GM18505 (cell line): ENCODE measurements around the gene PDLIM1.

Experiments used
- ATAC-seq: cut with Tn5 transposase; IDR thresholded peaks from one replicate; pipeline ENCODE4 v1.9.1; 2021; ENCODE audit not compliant: unreplicated experiment
- POLR2A ChIP-seq: IDR thresholded peaks from 4 replicates; pipeline ENCODE4 v1.6.1; 2011; ENCODE audit warnings: borderline replicate concordance; ENCODE audit not compliant: insufficient read depth, insufficient read length; ENCODE audit errors: extremely low read depth

The PDLIM1 gene

DNA sequence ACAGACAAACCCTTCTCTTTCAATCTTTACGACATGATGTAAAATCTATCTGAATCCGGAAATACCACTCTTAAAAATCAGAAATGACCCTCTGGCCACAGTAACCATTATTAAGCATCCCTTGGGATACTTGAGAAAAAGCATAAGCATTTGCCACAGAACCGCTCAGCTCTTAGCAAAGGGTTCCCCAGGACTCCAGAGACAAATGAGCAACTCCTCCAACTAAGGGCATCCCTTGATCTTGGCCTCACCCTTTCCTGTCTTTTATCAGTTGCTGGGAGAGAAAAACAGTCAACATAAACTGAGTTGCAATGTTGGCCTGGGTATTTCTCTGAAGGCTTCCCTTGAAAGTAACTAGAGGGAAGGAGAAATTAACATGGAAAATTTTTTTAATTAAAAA is 3.5 kb downstream of the PDLIM1 start:
- no peak for TF ChIP-seq POLR2A
- ATAC-seq, result no peak

DNA sequence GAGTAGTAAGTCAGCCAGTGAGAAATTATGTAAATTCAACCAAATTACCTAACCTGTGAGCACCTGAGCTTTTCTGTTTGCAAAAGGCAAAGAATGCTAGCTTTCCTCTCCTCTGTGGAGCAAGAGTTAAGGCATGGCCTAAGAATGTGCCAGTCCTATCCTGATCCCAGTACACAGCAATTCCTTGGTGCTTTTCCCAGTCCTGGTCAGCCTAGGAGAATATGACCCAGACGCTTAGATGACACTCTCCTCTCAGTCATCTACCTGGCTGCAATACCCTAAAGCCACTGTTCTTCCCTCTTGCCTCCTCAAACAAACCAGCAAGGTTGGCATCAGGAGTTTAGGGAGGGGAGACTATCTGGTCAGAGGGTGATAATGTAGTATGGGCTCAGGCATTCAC is 4.1 kb downstream of the PDLIM1 start:
- TF ChIP-seq POLR2A, result no peak
- ATAC-seq, result no peak

DNA sequence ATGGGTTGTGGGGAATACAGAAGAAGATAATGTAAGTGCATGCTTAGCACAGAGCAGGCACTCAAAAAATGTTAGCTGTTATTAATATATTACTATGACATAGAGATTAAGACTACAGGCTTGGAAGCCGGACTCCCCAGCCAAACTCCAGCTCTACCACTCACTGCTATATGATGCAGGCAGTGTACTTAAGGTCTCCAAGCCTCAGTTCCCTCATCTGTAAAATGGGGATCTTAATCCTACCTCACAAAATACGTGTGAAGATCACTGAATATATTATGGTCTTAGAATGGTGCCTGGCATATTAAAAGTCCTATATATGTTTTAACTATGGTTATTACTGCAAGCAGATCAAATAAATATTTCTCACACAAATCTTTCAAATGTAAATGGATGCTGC is 5.2 kb downstream of the PDLIM1 start:
- TF ChIP-seq POLR2A, result no peak
- no peak for ATAC-seq

DNA sequence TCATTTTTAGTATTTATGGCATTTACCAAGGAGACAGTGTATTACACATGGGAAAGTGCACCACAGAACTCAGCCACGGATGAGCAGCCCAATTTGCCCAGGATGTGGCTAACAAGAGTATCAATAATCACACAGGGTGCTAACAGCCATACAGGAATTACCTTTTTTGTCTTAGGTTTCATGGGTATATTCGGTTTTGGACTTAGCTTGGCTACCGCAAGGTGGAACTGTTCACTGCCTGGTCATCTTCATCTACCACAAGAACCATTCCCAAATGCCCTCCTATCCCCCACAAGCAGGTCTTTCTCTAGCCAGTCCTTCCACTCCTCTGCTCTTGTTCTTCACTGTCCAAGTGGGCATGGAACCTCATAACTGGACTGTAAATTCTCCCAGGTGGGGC is 6.0 kb downstream of the PDLIM1 start:
- no peak for ATAC-seq
- no peak for TF ChIP-seq POLR2A

DNA sequence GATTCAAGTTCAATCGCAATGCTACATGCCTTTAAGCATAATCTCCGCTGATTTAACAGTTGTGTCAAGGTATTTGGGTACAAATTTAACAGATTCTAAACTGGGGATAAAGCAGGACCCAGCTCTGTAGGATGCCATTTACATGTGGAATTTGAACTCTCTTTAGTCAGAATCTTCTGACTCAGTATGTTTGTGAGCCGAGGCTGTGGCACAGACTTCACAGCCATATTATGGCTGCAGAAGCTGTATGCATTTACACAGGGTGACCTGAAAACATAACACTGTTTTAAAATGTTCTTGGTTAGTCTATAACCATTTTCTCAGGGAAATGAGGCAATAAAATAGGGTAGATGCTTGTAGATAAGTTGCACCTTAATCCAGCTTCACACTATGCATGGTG is 8.7 kb downstream of the PDLIM1 start:
- TF ChIP-seq POLR2A, result no peak
- ATAC-seq, result no peak

DNA sequence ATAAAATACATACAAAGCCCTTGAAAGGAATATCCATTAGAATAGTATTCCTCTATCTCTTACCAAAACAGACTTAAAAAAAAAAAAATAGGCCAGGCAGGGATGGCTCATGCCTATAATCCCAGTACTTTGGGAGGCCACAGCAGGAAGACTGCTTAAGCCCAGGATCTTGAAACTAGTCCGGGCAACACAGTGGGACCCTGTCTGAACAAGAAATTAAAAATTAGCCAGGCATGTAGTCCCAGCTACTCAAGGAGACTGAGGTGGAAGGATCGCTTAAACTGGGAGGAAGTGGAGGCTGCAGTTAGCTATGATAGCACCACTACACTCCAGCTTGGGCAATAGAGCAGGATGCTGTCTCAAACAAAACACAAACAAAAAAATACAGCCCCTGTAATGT is 9.6 kb downstream of the PDLIM1 start:
- ATAC-seq, result no peak
- no peak for TF ChIP-seq POLR2A

DNA sequence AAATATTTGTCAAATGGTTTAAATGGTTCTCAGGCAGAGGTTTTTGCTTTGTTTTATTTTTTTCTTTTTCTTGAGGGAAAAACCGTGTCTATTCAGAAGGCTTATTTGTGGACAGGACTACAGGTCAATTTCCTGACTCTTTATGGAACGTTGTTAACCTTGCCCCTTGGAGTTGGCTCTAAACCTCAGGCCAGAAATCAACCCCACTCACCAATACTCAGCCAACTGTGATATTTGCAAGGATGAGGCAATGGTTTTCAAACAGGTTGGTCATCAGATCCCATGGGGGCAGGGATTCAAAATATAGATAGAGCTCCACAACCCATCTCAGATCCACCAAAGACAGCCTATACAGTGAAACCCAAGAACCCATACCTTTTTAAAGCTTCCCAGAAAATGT is 10.2 kb downstream of the PDLIM1 start:
- no peak for ATAC-seq
- no peak for TF ChIP-seq POLR2A

DNA sequence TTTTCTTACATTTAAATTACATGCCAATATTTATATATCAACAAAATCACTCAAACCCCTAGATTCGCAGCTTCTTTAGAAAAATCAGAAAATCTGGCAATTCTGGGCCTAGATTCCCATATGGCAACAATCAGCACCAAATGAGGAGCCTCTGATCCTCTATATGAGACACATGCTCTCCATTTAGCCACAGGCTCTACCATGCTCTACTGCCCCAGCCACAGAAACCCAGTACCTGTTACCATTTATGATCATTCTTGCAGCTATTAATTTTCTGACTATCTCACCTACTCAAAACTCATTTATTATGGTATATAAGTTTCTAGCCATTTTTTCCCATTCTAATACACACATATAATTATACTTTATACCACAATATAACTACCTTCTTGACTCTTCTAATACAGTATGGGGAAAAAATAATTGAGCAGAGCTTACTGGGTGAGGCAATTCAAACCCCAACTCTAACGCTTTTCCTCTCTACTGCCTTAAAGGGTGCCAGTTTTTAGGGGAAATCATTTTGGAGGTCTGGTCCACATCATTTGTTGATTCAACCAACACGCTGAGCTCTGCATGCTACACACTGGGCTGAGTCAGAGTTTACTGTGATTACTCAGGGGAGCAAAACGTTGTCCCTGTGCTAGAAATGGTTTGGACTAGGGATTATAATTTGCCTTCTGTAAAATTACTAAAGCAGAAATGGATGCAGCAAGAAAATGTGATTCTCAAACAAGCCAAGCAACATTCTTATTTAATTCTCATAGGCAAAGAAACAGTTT is 11.6 kb downstream of the PDLIM1 start:
- no peak for ATAC-seq
- TF ChIP-seq POLR2A, result no peak

DNA sequence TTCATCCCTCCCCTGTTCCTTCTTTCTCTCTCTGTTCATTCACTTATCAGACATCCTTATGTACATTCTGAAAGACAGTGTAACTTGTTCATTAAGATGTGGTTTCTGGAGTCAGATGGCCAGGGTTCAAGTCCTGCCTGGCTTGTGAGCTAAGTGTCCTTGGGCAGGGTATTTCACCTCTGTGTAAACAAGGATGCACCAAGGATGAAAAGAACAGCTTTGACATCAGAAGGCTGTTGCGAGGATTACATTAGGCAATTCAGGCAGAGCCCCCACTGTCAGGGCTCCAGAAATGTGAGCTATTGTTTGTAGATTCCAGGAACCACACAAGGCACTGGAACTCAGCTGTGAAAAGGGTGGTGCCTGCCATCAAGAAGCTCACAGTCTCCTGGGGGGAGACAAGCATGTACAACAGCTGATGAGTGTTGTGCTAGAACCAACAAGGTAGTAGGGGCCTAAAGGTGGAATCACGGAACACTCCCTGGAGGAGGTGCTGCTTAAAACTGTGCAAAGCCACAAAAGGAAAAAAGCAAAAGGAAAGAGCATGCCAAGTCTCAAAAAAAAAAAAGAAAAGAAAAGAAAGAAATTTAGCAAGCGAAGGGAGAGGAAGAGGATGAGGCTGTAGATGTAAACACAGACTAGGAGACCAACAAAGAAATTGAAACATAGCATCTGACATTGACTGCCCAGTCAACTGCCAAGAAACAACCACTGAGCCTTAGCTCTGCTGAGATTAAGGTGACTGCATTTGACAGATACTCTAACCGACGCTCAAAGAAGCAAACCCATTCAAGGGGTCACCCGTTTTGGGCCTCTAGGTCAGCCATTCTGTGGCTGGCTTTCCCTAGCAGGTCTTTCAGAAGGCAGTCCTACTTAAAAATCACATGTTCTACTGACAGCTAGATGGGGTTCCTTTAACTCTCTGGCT is 12.5 kb downstream of the PDLIM1 start:
- TF ChIP-seq POLR2A, result no peak
- no peak for ATAC-seq

DNA sequence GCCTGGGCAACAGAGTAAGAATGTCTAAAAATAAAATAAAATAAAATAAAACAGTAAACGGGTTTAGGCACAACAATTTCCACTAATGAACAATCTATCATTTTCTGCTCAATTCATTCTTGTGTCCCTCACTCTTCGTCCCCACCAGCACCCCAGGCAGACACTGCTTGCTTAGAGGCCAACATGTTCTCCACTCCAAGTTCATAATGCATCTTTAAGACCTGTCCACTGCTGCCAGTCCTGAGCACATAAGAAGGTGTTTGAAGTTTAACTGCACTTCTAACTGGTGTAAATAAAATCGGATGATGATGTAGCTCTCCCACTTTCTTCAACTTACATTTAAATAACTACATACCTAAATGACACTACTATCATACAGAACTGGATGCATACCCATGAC is 13.2 kb downstream of the PDLIM1 start:
- ATAC-seq, result no peak
- no peak for TF ChIP-seq POLR2A

DNA sequence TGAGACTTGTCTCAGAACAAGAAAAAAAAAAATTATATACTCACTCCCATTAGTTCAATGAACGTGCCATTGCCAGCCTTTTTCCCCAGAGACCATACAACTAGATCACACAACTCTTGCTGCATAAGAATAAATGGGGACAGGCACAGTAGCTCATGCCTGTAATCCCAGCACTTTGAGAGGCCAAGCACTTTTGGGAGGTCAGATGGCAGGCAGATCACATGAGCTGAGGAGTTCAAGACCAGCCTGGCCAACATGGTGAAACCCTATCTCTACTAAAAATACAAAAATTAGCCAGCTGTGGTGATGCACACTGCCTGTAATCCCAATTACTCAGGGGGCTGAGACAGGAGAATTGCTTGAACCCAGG is 13.6 kb downstream of the PDLIM1 start:
- ATAC-seq, result no peak
- no peak for TF ChIP-seq POLR2A

DNA sequence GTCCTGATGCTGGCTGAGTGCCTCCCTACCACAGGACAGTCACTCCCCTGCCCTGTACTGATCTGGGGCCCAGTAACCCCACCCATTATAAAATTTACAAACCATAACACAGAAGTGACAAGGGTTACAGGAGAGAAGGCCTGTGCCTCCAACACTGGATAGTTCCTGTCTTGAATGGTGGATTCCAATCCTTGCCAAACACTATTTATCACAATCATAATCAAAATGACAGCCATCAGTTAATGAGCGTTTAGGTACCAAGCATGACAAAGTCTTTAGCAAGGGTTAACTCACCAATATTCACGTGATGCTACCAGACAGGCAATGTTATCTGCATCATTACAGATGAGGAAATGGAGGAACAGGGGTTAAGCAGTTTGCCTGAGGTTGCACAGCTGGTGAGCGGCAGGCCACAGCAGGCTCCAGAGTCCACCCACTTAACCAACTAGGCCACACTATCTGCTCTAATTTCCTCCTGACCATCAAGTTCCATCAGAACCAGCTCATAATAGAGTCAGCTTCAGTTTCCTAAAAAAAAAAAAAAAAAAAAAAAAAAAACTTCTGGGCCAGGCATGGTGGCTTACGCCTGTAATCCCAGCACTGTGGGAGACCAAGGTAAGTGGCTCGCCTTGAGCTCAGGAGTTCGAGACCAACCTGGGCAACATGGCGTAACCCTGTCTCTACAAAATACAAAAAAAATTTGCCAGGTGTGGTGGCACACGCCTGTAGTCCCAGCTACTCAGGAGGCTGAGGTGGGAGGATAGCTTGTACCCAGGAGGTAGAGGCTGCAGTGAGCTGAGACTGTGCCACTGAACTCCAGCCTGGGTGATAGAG is 14.2 kb downstream of the PDLIM1 start:
- TF ChIP-seq POLR2A, result no peak
- no peak for ATAC-seq

DNA sequence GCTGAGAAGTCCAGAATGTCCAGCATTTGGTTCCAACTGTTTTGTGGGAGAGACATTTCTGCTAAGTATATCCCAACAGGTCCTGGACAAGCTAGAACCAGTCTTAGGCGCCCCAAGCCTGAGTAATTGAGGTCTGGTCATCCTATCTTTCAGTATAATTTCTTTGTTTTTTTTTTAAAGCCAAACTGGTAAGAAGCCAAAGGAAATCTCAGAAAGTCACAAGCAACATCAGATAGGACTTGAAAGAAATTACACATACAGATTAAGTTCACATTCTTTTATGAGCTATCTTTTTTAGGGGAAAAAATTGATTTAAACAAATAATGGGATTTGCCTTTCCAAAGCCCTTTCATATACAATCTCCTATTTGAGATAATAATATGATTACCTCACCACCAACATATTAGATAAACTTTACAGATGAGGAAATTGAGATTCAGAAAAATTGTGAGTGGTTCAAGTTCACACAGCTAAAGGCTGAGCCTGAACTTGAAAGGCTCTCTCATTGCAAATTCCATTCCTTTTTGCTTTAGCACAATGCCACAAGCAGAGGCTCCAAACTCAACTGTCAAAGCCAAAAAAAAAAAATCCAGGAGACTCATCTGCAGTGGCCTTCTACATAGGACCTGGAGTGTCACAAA is 15.0 kb downstream of the PDLIM1 start:
- TF ChIP-seq POLR2A, result no peak
- ATAC-seq, result no peak
